HUES48 (cell line): ENCODE measurements around the gene TMEM151A.
A peak's percentile ranks its signal among the peaks of the same experiment; 100 is the strongest.

Experiments used
- H3K27ac ChIP-seq: one replicate; pipeline ENCODE4 v1.7.0; 2013; ENCODE audit warnings: low read depth, low read length, inconsistent platforms
- H3K27me3 ChIP-seq: 2 replicates; pipeline ENCODE4 v1.6.1; 2013; ENCODE audit warnings: mild to moderate bottlenecking, low read length; ENCODE audit not compliant: control insufficient read depth, insufficient read depth
- H3K36me3 ChIP-seq: 2 replicates; pipeline ENCODE4 v1.6.1; 2013; ENCODE audit warnings: low read length; ENCODE audit not compliant: control insufficient read depth, insufficient read depth
- H3K4me1 ChIP-seq: 2 replicates; pipeline ENCODE4 v1.6.1; 2013; ENCODE audit warnings: mild to moderate bottlenecking, low read length; ENCODE audit not compliant: control insufficient read depth, insufficient read depth
- H3K4me3 ChIP-seq: 2 replicates; pipeline ENCODE4 v1.5.1; 2013; ENCODE audit warnings: mild to moderate bottlenecking, low read depth, low read length
- H3K9ac ChIP-seq: 2 replicates; pipeline ENCODE4 v1.6.1; 2013; ENCODE audit warnings: mild to moderate bottlenecking, low read depth, low read length, moderate library complexity
- H3K9me3 ChIP-seq: 2 replicates; pipeline ENCODE4 v1.6.1; 2013; ENCODE audit warnings: low read length; ENCODE audit not compliant: control insufficient read depth, insufficient read depth

The TMEM151A gene

DNA sequence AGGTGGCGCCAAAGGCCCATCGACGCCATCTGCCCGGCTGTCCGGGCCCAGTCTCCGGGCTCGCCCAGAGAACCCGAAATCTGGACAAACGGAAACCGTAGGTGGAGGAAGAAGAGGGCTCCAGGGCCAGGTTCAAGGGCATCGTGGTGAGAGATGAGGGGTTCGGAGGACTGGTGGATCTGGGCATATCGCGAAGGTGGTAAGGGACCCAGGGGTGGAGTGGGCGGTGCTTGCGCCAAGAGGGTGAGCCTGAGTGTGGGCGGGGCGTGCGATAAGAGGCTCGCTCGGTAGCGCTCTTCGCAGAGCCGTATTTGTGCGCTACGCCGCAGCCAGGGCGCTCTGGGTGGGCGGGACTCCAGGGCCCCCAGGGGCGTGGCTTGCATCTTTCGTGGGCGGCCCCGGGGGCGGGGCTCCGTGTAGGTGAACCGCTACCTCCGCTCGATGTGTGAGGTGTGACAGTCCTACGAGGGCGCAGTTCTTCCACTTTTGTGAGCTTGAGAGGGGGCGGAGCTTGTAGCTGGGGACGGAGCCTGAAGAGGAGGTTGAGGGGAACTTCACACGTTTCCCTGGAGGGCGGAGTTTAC is 20.4 kb downstream of the TMEM151A start:
- Histone ChIP-seq H3K4me1 (peaks cover 8% of the 10 kb centered on the region), H3K27ac (peak overlapping the region; percentile 62), H3K36me3 (no peaks in the 10 kb centered on the region), H3K4me3 (peak overlapping the region; percentile 63), H3K9ac (no peak overlapping the region), H3K27me3 (no peaks in the 10 kb centered on the region; the same call in 1 of the 2 replicates), H3K9me3 (no peaks in the 10 kb centered on the region)

DNA sequence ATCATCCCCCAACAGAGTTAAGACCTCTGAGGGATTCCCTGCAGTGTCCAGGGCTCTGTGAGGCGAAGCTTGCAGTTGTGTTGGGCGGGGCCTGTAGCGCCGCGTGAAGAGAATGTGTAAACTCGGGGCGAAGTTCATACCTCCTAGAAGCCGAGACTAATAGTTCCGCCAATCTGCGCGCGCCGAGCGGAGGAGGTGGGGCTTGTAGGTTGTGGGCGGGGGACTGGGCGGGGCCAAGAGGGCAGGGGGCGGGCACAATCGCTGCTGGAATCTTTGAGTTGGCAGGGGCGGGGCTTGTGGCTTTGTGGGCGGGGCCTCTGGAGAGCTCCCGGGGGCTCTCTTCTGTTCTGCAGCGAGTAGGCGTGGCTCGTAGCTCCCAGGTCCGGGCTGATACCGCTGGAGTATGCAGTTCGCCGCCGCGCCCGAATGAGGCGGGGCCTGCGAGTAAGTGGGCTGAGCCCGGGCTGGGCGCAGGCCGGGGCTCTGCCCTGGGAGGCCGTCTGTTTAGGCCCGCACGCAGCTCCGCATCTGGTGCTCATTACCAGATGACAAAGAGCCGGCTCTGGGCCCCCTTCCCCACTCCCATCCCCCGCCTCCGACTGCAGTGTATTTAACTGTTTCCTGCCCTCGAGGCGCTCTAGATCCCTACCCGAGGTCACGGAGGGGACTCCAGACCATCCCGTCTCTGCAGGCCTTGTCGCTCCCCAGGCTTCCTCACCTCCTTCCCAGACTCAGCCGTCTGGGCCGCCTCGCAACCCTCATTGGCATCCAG is 21.0 kb downstream of the TMEM151A start:
- peak overlapping the region; percentile 63 for H3K4me3 ChIP-seq
- H3K4me1 ChIP-seq: peaks cover 11% of the 10 kb centered on the region
- H3K9ac ChIP-seq: peak overlapping the region; percentile 30; the same call in 1 of the 2 replicates
- H3K9me3 ChIP-seq: no peaks in the 10 kb centered on the region
- no peaks in the 10 kb centered on the region; the same call in 1 of the 2 replicates for H3K27me3 ChIP-seq
- no peaks in the 10 kb centered on the region for H3K36me3 ChIP-seq
- peak overlapping the region; percentile 86 for H3K27ac ChIP-seq

DNA sequence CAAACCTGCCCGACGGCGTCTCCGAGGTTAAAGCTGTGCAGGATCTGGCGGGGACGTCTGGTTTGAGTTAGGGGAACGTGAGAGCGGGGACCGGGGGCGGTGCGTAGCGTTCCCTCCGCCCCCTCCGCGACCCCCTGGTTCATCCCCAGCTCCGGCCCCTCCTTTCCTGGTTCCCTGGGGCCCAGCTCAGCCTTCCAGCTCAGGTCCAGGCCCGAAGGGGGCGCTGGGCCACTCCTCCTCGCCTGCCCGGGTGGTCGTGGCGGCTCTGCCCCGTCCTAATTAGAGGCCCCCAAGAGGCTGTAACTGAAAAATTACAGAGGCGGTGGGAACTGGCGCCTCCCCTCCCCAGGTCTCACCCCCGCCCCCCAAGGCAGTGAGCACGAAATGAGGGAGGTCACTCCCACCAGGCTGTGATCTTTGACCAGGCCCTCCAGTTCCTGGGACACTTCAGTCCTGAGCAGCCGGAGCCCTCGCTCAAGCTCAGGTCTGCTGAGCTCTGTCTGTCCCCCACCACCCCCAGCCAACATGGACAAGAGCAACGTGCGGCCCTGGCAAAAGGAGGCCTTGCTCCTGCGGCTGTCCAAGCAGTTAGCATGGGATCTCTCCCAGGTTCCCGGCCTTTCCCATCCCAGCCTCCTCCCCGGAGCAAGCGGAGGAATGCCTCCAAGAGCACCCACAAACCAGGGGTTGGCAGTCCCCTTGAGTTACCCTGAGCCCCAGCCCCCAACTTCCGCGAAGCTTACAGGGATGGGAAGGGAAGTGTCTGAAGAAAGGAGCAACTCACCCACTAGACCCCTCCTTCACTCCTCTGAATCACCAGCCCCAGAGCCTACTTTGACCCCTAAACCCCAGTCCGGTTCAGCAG is 21.9 kb downstream of the TMEM151A start:
- H3K9me3 ChIP-seq: no peaks in the 10 kb centered on the region
- no peaks in the 10 kb centered on the region; the same call in 1 of the 2 replicates for H3K27me3 ChIP-seq
- no peaks in the 10 kb centered on the region for H3K36me3 ChIP-seq
- peaks cover 19% of the 10 kb centered on the region for H3K4me1 ChIP-seq
- peak overlapping the region; percentile 30; the same call in 1 of the 2 replicates for H3K9ac ChIP-seq
- peak overlapping the region; percentile 86 for H3K27ac ChIP-seq
- H3K4me3 ChIP-seq: peak overlapping the region; percentile 59

DNA sequence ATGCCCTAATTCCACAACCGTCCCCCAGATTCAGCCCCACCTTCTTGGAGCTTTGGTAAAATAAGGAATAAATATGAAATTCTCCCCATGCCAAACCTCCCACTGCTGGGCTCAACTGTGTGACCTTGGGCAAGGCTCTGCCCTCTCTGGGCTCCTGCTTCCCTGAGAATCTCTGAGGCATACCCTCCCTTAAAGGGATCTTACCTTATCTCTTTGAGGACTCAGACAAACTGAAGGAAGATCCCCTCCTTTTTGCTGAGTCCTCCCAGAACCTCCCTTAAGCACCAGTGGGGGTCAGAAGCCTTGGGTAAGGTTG is 22.4 kb downstream of the TMEM151A start:
- no peaks in the 10 kb centered on the region; the same call in 1 of the 2 replicates for H3K27me3 ChIP-seq
- no peak overlapping the region for H3K9ac ChIP-seq
- H3K4me3 ChIP-seq: no peak overlapping the region; the same call in 1 of the 2 replicates
- no peaks in the 10 kb centered on the region for H3K9me3 ChIP-seq
- H3K27ac ChIP-seq: no peak overlapping the region
- H3K36me3 ChIP-seq: no peaks in the 10 kb centered on the region
- peaks cover 20% of the 10 kb centered on the region for H3K4me1 ChIP-seq

DNA sequence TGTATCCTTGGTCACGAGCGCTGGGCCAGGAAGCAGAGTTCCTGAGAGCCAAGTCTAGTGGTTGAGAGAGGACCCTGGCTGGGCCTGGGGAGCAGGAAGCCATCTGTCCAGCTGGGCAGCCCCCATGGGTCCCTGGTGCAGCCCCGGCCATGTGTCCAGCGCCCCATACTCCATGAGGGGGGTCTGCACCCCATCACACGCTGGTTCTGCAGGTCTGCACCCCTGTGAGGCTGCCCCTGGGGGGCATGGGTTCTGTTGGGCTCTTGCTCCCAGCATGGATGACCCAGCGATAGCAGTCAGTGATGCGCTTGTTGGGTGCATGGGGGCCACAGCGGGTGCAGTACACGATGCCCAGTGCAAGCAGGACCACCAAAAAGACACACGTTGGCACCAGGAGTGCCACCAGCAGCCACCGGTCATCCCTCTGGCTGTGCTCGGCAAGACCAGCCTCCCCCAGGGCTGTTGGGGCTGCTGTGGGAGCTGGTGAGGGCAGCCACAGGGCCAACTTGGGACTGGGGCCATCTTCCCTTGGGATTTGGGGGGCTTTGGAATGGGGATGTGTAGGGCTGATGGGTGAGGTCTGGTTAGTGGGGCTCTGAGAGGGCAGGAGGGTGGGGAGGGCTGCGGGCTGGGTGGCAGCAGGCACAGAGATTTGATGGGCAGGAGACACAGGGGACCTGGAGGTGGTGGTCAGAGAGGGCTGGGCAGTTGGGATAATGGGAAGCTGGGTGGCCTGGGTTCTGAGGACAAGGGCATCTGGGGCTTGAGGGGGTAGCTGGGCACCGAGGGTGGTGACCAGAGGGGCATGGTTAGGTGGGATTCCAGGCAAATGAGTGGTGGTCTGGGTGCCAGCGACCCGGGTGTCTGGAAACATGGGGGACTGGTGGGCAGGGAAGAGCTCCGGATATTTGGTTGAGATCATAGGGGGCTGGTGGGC is 23.1 kb downstream of the TMEM151A start:
- H3K27ac ChIP-seq: no peak overlapping the region
- H3K4me3 ChIP-seq: no peak overlapping the region
- H3K4me1 ChIP-seq: peaks cover 20% of the 10 kb centered on the region
- no peak overlapping the region for H3K9ac ChIP-seq
- no peaks in the 10 kb centered on the region for H3K9me3 ChIP-seq
- no peaks in the 10 kb centered on the region; the same call in 1 of the 2 replicates for H3K27me3 ChIP-seq
- no peaks in the 10 kb centered on the region for H3K36me3 ChIP-seq

DNA sequence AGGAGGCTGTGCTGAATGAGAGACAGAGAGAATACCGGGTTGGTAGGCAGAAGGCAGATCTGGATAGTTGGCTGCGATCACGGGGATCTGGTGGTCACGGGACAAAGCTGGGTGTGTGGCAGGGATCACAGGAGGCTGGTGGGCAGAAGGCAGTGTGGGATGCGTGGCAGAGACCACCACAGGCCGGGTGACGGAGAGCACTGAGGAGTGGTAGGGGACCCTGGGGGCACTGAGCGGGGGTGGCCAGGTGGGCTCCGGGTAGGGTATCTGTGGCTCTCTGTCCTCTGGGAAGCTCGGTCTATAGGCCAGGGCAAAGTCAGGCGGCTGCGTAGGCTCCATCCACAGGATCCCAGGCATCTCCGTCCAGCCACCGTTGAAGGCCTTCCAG is 23.8 kb downstream of the TMEM151A start:
- Histone ChIP-seq H3K36me3 (no peaks in the 10 kb centered on the region), H3K4me1 (peaks cover 20% of the 10 kb centered on the region), H3K9me3 (no peaks in the 10 kb centered on the region), H3K27me3 (no peaks in the 10 kb centered on the region; the same call in 1 of the 2 replicates), H3K27ac (no peak overlapping the region), H3K9ac (no peak overlapping the region), H3K4me3 (no peak overlapping the region)

DNA sequence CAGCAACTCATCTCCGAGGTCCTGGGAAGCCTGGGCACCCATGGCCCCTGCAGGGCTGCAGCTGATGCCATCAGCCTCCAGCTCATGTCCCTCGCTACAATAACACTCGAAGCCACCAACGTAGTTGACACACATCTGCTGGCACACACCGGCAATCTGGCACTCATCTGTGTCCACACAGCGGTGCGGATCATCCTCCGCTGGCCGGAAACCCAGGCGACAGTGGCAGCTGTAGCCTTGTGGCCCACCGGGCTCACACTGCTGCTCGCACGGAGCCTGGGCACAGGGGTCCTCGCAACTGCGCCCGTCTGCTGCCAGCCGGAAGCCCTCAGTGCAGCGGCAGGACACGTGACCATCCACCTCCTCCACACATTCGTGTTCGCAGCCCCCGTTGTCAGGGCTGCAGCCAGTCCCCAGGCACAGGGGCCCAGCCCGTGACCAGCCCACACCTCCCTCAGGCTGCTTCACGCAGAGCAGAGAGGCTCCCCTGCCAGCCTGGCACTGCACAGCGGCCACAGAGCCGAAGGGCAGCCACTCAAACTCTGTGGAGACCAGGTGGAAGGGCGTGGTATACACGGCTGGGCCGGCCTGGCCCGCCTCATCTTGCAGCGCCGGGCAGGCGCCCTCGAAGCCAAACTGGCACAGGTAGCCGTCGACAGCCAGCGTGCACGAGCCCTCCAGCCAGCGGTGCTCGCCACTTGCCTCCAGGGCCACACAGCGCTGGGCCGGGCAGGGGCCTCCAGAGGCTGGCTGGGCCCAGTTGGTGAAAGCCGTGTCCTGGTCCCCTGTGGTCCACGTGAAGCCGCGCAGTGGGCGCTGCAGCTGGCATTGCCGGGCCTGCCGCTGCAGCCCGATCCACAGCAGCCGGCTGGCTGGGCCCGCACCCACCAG is 24.5 kb downstream of the TMEM151A start:
- no peaks in the 10 kb centered on the region; the same call in 1 of the 2 replicates for H3K27me3 ChIP-seq
- no peak overlapping the region for H3K9ac ChIP-seq
- H3K4me3 ChIP-seq: no peak overlapping the region
- H3K27ac ChIP-seq: no peak overlapping the region
- no peaks in the 10 kb centered on the region for H3K36me3 ChIP-seq
- H3K9me3 ChIP-seq: no peaks in the 10 kb centered on the region
- peaks cover 20% of the 10 kb centered on the region for H3K4me1 ChIP-seq

DNA sequence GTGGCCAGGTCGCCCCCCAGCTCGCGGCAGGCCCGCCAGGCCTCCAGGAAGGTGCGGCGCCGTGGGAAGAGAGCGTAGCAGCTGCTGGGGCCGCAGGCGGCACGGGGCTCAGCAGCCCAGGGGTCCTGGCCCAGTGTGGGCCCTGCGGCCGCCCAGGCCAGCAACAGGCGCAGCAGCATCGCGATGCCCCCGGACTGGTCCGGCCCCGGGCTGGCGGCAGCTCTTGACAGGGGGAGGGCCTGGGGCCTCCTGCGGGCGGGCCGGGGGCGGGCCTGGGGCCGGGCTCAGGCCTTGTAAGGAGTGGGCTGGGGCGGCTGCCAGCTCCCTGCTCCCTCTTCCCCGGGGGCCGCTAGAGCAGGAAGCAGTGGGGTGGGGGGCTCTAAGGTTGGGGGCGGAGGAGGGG is 25.2 kb downstream of the TMEM151A start, which contains the start of gene CD248:
Gene CD248 (minus strand): TSS at position 196 of the 403 bp plus-strand sequence. CDS start 17 bp downstream, at position 179.
- Histone ChIP-seq H3K4me3 (peak within 1 kb of the TSS; percentile 23; the same call in 1 of the 2 replicates), H3K27me3 (no peaks in the 10 kb centered on the region; the same call in 1 of the 2 replicates), H3K9ac (no peak within 1 kb of the TSS), H3K36me3 (no peaks in the 10 kb centered on the region), H3K9me3 (no peaks in the 10 kb centered on the region), H3K27ac (peak within 1 kb of the TSS; percentile 81), H3K4me1 (peaks cover 20% of the 10 kb centered on the region)

DNA sequence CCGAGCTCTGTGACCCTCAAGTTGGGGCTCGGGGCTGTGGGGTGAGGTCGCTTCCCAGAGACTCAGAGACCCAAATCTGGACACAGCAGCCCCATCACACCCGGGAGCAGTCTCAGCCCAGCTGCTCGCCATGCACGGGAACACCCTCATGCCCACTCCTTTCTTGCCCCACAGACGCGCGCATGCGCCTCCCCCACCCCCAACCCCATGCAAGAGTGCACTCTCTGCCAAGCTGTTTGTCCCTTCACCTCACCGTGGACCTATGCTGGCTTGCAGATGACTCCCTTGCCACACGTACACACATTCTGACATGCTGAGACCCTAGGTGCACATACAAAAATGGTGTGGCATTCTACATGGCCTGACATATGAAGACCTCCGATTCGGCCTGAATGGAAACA is 25.6 kb downstream of the TMEM151A start:
- H3K27ac ChIP-seq: peak overlapping the region; percentile 81
- no peak overlapping the region for H3K9ac ChIP-seq
- peak overlapping the region; percentile 23; the same call in 1 of the 2 replicates for H3K4me3 ChIP-seq
- H3K27me3 ChIP-seq: no peaks in the 10 kb centered on the region; the same call in 1 of the 2 replicates
- H3K36me3 ChIP-seq: no peaks in the 10 kb centered on the region
- H3K4me1 ChIP-seq: peaks cover 20% of the 10 kb centered on the region
- no peaks in the 10 kb centered on the region for H3K9me3 ChIP-seq
